KMS-11 (cell line): ENCODE measurements around the gene MYO16.
"Not testable (repeated sequence)": the region's sequence is repeated elsewhere in the genome, so short reads cannot be mapped to it uniquely, and the experiment has no call there.

Source experiments
- H2AFZ ChIP-seq: fragments of 200-600 bp; sonication (generic); 2 replicates; pipeline ENCODE4 v1.6.1; 2016; ENCODE audit warnings: antibody characterized with exemption, mixed run types, low read depth
- H3K27ac ChIP-seq: fragments of 200-600 bp; sonication (generic); 2 replicates; pipeline ENCODE4 v1.6.1; 2016; ENCODE audit warnings: mild to moderate bottlenecking, mixed run types
- H3K27me3 ChIP-seq: fragments of 200-600 bp; sonication (generic); 2 replicates; pipeline ENCODE4 v1.6.1; 2017; ENCODE audit warnings: mild to moderate bottlenecking, low read depth, mixed run types, moderate library complexity; ENCODE audit not compliant: insufficient read depth
- H3K36me3 ChIP-seq: fragments of 200-600 bp; sonication (generic); 2 replicates; pipeline ENCODE4 v1.6.1; 2017; ENCODE audit warnings: mild to moderate bottlenecking, mixed run types; ENCODE audit not compliant: insufficient read depth
- H3K4me1 ChIP-seq: fragments of 200-600 bp; sonication (generic); 2 replicates; pipeline ENCODE4 v1.6.1; 2016; ENCODE audit warnings: mild to moderate bottlenecking, low read depth, mixed run types; ENCODE audit not compliant: poor library complexity, severe bottlenecking
- H3K4me2 ChIP-seq: fragments of 200-600 bp; sonication (generic); 2 replicates; pipeline ENCODE4 v1.7.0; 2016; ENCODE audit warnings: mild to moderate bottlenecking, mixed run types
- H3K4me3 ChIP-seq: fragments of 200-600 bp; sonication (generic); IDR thresholded peaks from 2 replicates; pipeline ENCODE4 v1.6.1; 2017; ENCODE audit warnings: low read depth, low read length, mixed read lengths; ENCODE audit not compliant: insufficient read depth
- H3K79me2 ChIP-seq: fragments of 200-600 bp; sonication (generic); 2 replicates; pipeline ENCODE4 v1.6.1; 2016; ENCODE audit warnings: low read depth, mixed run types; ENCODE audit not compliant: insufficient read depth
- H3K9ac ChIP-seq: fragments of 200-600 bp; sonication (generic); 2 replicates; pipeline ENCODE4 v1.6.1; 2016; ENCODE audit warnings: mild to moderate bottlenecking, mixed run types
- H4K20me1 ChIP-seq: fragments of 200-600 bp; sonication (generic); 2 replicates; pipeline ENCODE4 v1.6.1; 2016; ENCODE audit warnings: mild to moderate bottlenecking, mixed run types; ENCODE audit not compliant: insufficient read depth
- CTCF ChIP-seq: fragments of 200-600 bp; sonication (generic); conservative IDR thresholded peaks from 2 replicates; pipeline ENCODE4 v1.6.1; 2017; ENCODE audit warnings: low read depth, mild to moderate bottlenecking, antibody characterized with exemption, low read length, moderate library complexity, mixed read lengths

The MYO16 gene

GRCh38 chr13:109090796-109091195, 461.4 kb downstream of the MYO16 start:
- H3K4me2 ChIP-seq, result no peak overlapping the region
- H3K4me1 ChIP-seq, result no peaks in the 10 kb centered on the region
- no peak for TF ChIP-seq CTCF
- no peak overlapping the region for H2AFZ ChIP-seq
- no peaks in the 10 kb centered on the region for H4K20me1 ChIP-seq
- no peak overlapping the region for H3K27ac ChIP-seq
- H3K4me3 ChIP-seq, result no peak overlapping the region
- no peak overlapping the region for H3K9ac ChIP-seq
- no peaks in the 10 kb centered on the region for H3K36me3 ChIP-seq
- no peaks in the 10 kb centered on the region for H3K27me3 ChIP-seq
- H3K79me2 ChIP-seq, result no peaks in the 10 kb centered on the region

- Histone ChIP-seq H2AFZ (no peak overlapping the region), H3K9ac (no peak overlapping the region), H3K4me1 (no peaks in the 10 kb centered on the region), H3K79me2 (no peaks in the 10 kb centered on the region), H3K27me3 (no peaks in the 10 kb centered on the region), H4K20me1 (no peaks in the 10 kb centered on the region), H3K36me3 (no peaks in the 10 kb centered on the region), H3K27ac (no peak overlapping the region), H3K4me2 (no peak overlapping the region), H3K4me3 (no peak overlapping the region)
- TF ChIP-seq CTCF, result no peak
These were observed 461.8 kb downstream of the MYO16 start for GRCh38 chr13:109091249-109091648.

- H3K4me3 ChIP-seq, H3K27me3 ChIP-seq, H3K79me2 ChIP-seq, H3K4me2 ChIP-seq, H4K20me1 ChIP-seq, H3K27ac ChIP-seq, H3K4me1 ChIP-seq, H3K36me3 ChIP-seq, H2AFZ ChIP-seq, H3K9ac ChIP-seq: not testable (repeated sequence)
These were observed 462.8 kb downstream of the MYO16 start for GRCh38 chr13:109092186-109092585.

- TF ChIP-seq CTCF, result no peak
- Histone ChIP-seq H3K4me2 (no peak overlapping the region), H3K36me3 (no peaks in the 10 kb centered on the region), H2AFZ (no peak overlapping the region), H3K4me3 (no peak overlapping the region), H4K20me1 (no peaks in the 10 kb centered on the region), H3K27ac (no peak overlapping the region), H3K9ac (no peak overlapping the region), H3K27me3 (no peaks in the 10 kb centered on the region), H3K4me1 (no peaks in the 10 kb centered on the region), H3K79me2 (no peaks in the 10 kb centered on the region)
These were observed 464.6 kb downstream of the MYO16 start for GRCh38 chr13:109093998-109094397.

GRCh38 chr13:109095126-109095525, 465.7 kb downstream of the MYO16 start:
- Histone ChIP-seq H4K20me1 (no peaks in the 10 kb centered on the region), H3K9ac (no peak overlapping the region), H3K27me3 (no peaks in the 10 kb centered on the region), H3K4me2 (no peak overlapping the region), H2AFZ (no peak overlapping the region), H3K4me1 (no peaks in the 10 kb centered on the region), H3K27ac (no peak overlapping the region), H3K4me3 (no peak overlapping the region), H3K79me2 (no peaks in the 10 kb centered on the region), H3K36me3 (no peaks in the 10 kb centered on the region)
- TF ChIP-seq CTCF, result no peak
